NT2/D1 (cell line): ENCODE measurements around the gene ANKRD45.
"Not testable (repeated sequence)": the region's sequence is repeated elsewhere in the genome, so short reads cannot be mapped to it uniquely, and the experiment has no call there.

ENCODE experiments used
- DNase-seq: peaks from one replicate; pipeline ENCODE4 v3.0.0-alpha.2; 2011; ENCODE audit warnings: low read depth, low spot score
- H3K27me3 ChIP-seq: 2 replicates; pipeline ENCODE4 v1.6.0; 2011; ENCODE audit warnings: mild to moderate bottlenecking; ENCODE audit not compliant: insufficient read length, insufficient read depth
- H3K36me3 ChIP-seq: 2 replicates; pipeline ENCODE4 v1.6.1; 2011; ENCODE audit warnings: mild to moderate bottlenecking, low read length, mixed read lengths; ENCODE audit not compliant: insufficient read depth, insufficient read length
- H3K4me1 ChIP-seq: 2 replicates; pipeline ENCODE4 v1.5.1; 2011; ENCODE audit not compliant: insufficient read depth, insufficient read length
- H3K4me3 ChIP-seq: 2 replicates; pipeline ENCODE4 v1.5.1; 2011; ENCODE audit warnings: low read depth; ENCODE audit not compliant: insufficient read length
- H3K9ac ChIP-seq: 2 replicates; pipeline ENCODE4 v1.6.0; 2011; ENCODE audit warnings: low read depth; ENCODE audit not compliant: insufficient read length
- H3K9me3 ChIP-seq: 2 replicates; pipeline ENCODE4 v1.5.1; 2011; ENCODE audit warnings: mild to moderate bottlenecking, low read length; ENCODE audit not compliant: insufficient read depth
- SUZ12 ChIP-seq: IDR thresholded peaks from 2 replicates; pipeline ENCODE4 v1.6.1; 2011; ENCODE audit not compliant: insufficient read length, insufficient read depth; ENCODE audit errors: extremely low read depth
- YY1 ChIP-seq: IDR thresholded peaks from 2 replicates; pipeline ENCODE4 v1.6.1; 2011; ENCODE audit not compliant: insufficient read length, insufficient read depth
- ZNF274 ChIP-seq: IDR thresholded peaks from 2 replicates; pipeline ENCODE4 v1.6.1; 2011; ENCODE audit warnings: mild to moderate bottlenecking, low read depth, low read length

Gene ANKRD45

DNA sequence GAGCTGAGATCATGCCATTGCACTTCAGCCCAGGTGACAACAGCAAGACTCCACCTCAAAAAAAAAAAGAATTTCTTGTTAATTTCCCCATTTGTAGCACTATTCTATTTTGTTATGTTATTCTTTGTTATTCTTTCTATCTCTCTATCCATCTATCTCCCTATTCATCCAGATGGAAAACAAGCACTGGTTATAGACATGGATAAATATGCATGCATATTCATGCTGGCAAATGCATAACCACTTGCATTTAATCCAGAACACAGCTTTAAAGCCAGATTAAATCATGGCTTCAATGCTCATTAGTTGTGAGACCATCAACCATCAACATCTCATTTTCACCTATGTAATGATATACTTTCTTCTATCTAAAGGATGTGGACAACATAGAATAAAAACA is 23.6 kb upstream of the ANKRD45 start:
- H3K27me3 ChIP-seq, result no peaks in the 10 kb centered on the region

GRCh38 chr1:173688300-173688699 is 18.6 kb upstream of the ANKRD45 start:
- TF ChIP-seq YY1 (no peak), SUZ12 (no peak), ZNF274 (no peak)
- Histone ChIP-seq H3K27me3 (no peaks in the 10 kb centered on the region), H3K9me3 (peaks cover 10% of the 10 kb centered on the region; the same call in 1 of the 2 replicates), H3K9ac (no peak overlapping the region), H3K36me3 (no peaks in the 10 kb centered on the region), H3K4me3 (no peak overlapping the region), H3K4me1 (no peaks in the 10 kb centered on the region)
- DNase-seq, result no peak

More for the DNA sequence above, 23.6 kb upstream of the ANKRD45 start:
- Histone ChIP-seq H3K4me1 (no peaks in the 10 kb centered on the region), H3K9ac (no peak overlapping the region), H3K36me3 (no peaks in the 10 kb centered on the region), H3K4me3 (no peak overlapping the region), H3K9me3 (peaks cover 10% of the 10 kb centered on the region; the same call in 1 of the 2 replicates)
- no peak for DNase-seq
- TF ChIP-seq SUZ12 (no peak), ZNF274 (no peak), YY1 (no peak)

DNA sequence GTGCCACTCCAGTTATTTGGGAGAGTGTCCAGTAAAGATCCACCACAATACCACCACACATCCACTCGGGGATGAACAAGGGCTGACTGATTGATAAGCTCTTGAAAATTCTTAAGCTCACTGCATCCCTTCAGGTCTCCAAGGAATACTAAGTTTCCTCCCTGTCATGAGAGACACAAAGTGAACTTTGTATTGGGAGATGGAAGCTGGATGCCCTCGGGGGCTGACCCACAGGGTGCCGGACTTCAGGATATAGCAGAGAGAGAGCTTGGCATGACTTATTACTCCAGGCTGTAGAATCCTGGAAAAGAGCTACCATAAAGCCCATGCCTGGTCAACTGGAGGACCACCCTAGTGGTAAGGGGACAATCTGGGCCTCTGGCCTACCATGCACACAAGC is 15.5 kb upstream of the ANKRD45 start:
- not testable (repeated sequence) for H3K4me3 ChIP-seq, H3K4me1 ChIP-seq, H3K27me3 ChIP-seq, H3K36me3 ChIP-seq, H3K9me3 ChIP-seq, DNase-seq, H3K9ac ChIP-seq

- not testable (repeated sequence) for H3K9me3 ChIP-seq, DNase-seq, H3K9ac ChIP-seq, H3K36me3 ChIP-seq, H3K4me3 ChIP-seq, H3K27me3 ChIP-seq, H3K4me1 ChIP-seq
Observed at GRCh38 chr1:173683838-173684237, 14.2 kb upstream of the ANKRD45 start.

DNA sequence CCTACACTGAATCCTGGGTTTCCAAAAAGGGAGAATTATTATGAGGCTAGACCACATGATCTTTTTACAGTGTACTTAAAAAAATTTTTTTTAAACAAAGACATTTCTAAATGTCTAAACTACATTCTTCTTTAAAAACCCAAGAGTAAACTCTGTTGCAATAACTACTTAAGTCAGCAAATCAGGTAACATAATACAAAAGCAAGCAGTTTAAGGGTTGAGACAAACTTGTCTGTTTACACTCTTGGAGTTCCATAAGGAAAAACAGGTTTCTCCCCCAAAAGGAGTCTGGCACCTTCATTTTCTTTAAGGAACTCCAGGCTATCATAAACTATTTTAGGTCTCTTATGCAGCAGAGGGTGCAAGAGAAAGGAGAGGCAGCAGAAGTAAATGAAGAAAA is 12.5 kb upstream of the ANKRD45 start:
- Histone ChIP-seq H3K4me3 (no peak overlapping the region), H3K27me3 (no peaks in the 10 kb centered on the region), H3K4me1 (no peaks in the 10 kb centered on the region), H3K36me3 (no peaks in the 10 kb centered on the region), H3K9me3 (no peaks in the 10 kb centered on the region; the same call in 1 of the 2 replicates), H3K9ac (no peak overlapping the region)
- DNase-seq, result no peak
- TF ChIP-seq ZNF274, result no peak
- no peak for TF ChIP-seq YY1
- TF ChIP-seq SUZ12, result no peak

GRCh38 chr1:173680152-173680551 is 10.5 kb upstream of the ANKRD45 start:
- peaks cover 15% of the 10 kb centered on the region for H3K9me3 ChIP-seq
- not testable (repeated sequence) for H3K36me3 ChIP-seq, H3K27me3 ChIP-seq, DNase-seq, H3K9ac ChIP-seq, H3K4me3 ChIP-seq, H3K4me1 ChIP-seq

DNA sequence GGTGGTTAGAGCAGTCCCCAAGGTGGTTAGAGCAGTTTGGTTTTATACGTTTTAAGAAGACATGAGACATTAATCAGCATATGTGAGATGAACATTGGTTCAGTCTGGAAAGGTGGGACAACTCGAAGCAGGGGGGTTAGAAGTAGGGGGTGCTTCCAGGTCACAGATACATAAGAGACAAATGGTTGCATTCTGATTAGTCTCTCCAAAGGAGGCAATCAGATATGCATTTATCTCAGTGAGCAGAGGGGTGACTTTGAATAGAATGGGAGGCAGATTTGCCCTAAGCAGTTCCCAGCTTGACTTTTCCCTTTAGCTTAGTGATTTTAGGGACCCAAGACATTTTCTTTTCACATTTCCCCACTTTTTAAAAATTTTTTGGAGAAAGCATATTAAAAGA is 4.8 kb upstream of the ANKRD45 start:
- not testable (repeated sequence) for H3K36me3 ChIP-seq, H3K4me1 ChIP-seq, DNase-seq

GRCh38 chr1:173666646-173667045 is 3.0 kb downstream of the ANKRD45 start:
- Histone ChIP-seq H3K36me3 (no peaks in the 10 kb centered on the region), H3K9me3 (peaks cover 5% of the 10 kb centered on the region; the same call in 1 of the 2 replicates), H3K4me1 (no peaks in the 10 kb centered on the region), H3K4me3 (no peak overlapping the region), H3K27me3 (peaks cover 17% of the 10 kb centered on the region), H3K9ac (no peak overlapping the region)
- no peak for TF ChIP-seq SUZ12
- TF ChIP-seq ZNF274, result no peak
- TF ChIP-seq YY1, result no peak
- DNase-seq, result no peak

More for the DNA sequence above, 4.8 kb upstream of the ANKRD45 start:
- H3K9ac ChIP-seq, H3K4me3 ChIP-seq: not testable (repeated sequence)
- H3K9me3 ChIP-seq, result peaks cover 17% of the 10 kb centered on the region
- H3K27me3 ChIP-seq, result peaks cover 10% of the 10 kb centered on the region
